ENCODE data around the gene PCMT1. TPM values are rescaled to one million over a fixed set of nuclear protein-coding genes. Genes with fewer than 3 reads are reported as not detected.
"Not testable (repeated sequence)": the region's sequence is repeated elsewhere in the genome, so short reads cannot be mapped to it uniquely, and the experiment has no call there.

PCMT1 gene
- polyA plus RNA-seq, 3 donors: 84.8 to 315 (median 262) TPM

GRCh38 chr6:149750136-149750609 lies 632 bp downstream of the PCMT1 start:
- H2AFZ ChIP-seq (ENCODE audit: insufficient read depth, low read depth, low read length, poor library complexity, severe bottlenecking): peak overlapping the region; percentile 82
- DNase-seq: peak in 2 of 3 donors; percentile 11 to 17
- H3K36me3 ChIP-seq (replicated peaks in 1 of 2; ENCODE audit: control insufficient read depth in 1 of 2, insufficient read depth in 2 of 2, low read length in 2 of 2): no peaks in the 10 kb centered on the region
- no peaks in the 10 kb centered on the region for H3K27me3 Mint-ChIP-seq (ENCODE audit: low read depth in 3 of 3)
- intact Hi-C loops (cut with micrococcal nuclease): loop anchor here (5.0 kb wide), 1 partner anchor 33 kb away; the partner anchor contains the start of gene LATS1 (in 2 of the 2)
- TF ChIP-seq CTCF (IDR thresholded peaks at IDR 0.05): no peak
- H3K4me1 Mint-ChIP-seq: peaks cover 57% of the 10 kb centered on the region
- H3K27ac Mint-ChIP-seq: peak overlapping the region; percentile 87 to 97 (median 93)
- peak overlapping the region; percentile 89 to 97 for H3K27ac ChIP-seq (ENCODE audit: low read depth in 1 of 2, low read length in 2 of 2)
- peak overlapping the region; percentile 88 to 95 (median 92) for H3K4me3 ChIP-seq (replicated peaks in 1 of 3; ENCODE audit: low read depth in 2 of 3, low read length in 3 of 3)
- H3K4me2 ChIP-seq (replicated peaks; ENCODE audit: extremely low read depth, low read length, poor library complexity, severe bottlenecking): peak overlapping the region; percentile 98
- no peaks in the 10 kb centered on the region for H3K27me3 ChIP-seq (ENCODE audit: control insufficient read depth in 2 of 2, insufficient read depth in 2 of 2, low read length in 2 of 2)
- peaks cover 60 to 75% of the 10 kb centered on the region in 2 donors for H3K4me1 ChIP-seq (ENCODE audit: control insufficient read depth in 1 of 2, insufficient read depth in 2 of 2, low read length in 2 of 2)
- WGBS (ENCODE audit: insufficient coverage): 1% methylated on average over 11 of the region's 25 CpGs
- peaks cover 33% of the 10 kb centered on the region for H4K20me1 ChIP-seq (ENCODE audit: insufficient read depth, low read length)
- H3K79me2 ChIP-seq (ENCODE audit: insufficient read depth, low read length): peaks cover 74% of the 10 kb centered on the region
- peaks cover 1 to 5% of the 10 kb centered on the region in 2 donors for H3K36me3 Mint-ChIP-seq
- peak overlapping the region; percentile 91 to 93 for H3K4me3 Mint-ChIP-seq
- H3K9ac ChIP-seq (ENCODE audit: insufficient read depth, low read length, poor library complexity, severe bottlenecking): peak overlapping the region; percentile 88
- no peaks in the 10 kb centered on the region for H3K9me3 Mint-ChIP-seq
- no peaks in the 10 kb centered on the region for H3K9me3 ChIP-seq (replicated peaks in 1 of 2; ENCODE audit: control insufficient read depth in 1 of 2, insufficient read depth in 1 of 2, low read length in 2 of 2)

- peaks cover 74% of the 10 kb centered on the region for H3K79me2 ChIP-seq (ENCODE audit: insufficient read depth, low read length)
- H3K4me3 Mint-ChIP-seq: peak overlapping the region; percentile 91 to 93
- H3K9me3 ChIP-seq (replicated peaks in 1 of 2; ENCODE audit: control insufficient read depth in 1 of 2, insufficient read depth in 1 of 2, low read length in 2 of 2): no peaks in the 10 kb centered on the region
- peaks cover 44% of the 10 kb centered on the region for H4K20me1 ChIP-seq (ENCODE audit: insufficient read depth, low read length)
- H3K36me3 ChIP-seq (replicated peaks in 1 of 2; ENCODE audit: control insufficient read depth in 1 of 2, insufficient read depth in 2 of 2, low read length in 2 of 2): no peaks in the 10 kb centered on the region
- no peak for TF ChIP-seq CTCF (IDR thresholded peaks at IDR 0.05)
- no peak for DNase-seq
- H3K9me3 Mint-ChIP-seq: no peaks in the 10 kb centered on the region
- H3K4me1 Mint-ChIP-seq: peaks cover 62% of the 10 kb centered on the region
- H3K4me1 ChIP-seq (ENCODE audit: control insufficient read depth in 1 of 2, insufficient read depth in 2 of 2, low read length in 2 of 2): peaks cover 63 to 76% of the 10 kb centered on the region in 2 donors
- H3K27ac Mint-ChIP-seq: peak overlapping the region; percentile 87 to 97 (median 93)
- H2AFZ ChIP-seq (ENCODE audit: insufficient read depth, low read depth, low read length, poor library complexity, severe bottlenecking): no peak overlapping the region
- intact Hi-C loops (cut with micrococcal nuclease): loop anchor here (5.0 kb wide), 1 partner anchor 34 kb away; the partner anchor contains the start of gene LATS1 (in 2 of the 2)
- H3K27me3 Mint-ChIP-seq (ENCODE audit: low read depth in 3 of 3): no peaks in the 10 kb centered on the region
- no peaks in the 10 kb centered on the region for H3K27me3 ChIP-seq (ENCODE audit: control insufficient read depth in 2 of 2, insufficient read depth in 2 of 2, low read length in 2 of 2)
- peak overlapping the region; percentile 88 for H3K9ac ChIP-seq (ENCODE audit: insufficient read depth, low read length, poor library complexity, severe bottlenecking)
- WGBS (ENCODE audit: insufficient coverage): 100% methylated on average over 1 of the region's 8 CpGs
- peaks cover 5 to 6% of the 10 kb centered on the region in 2 donors for H3K36me3 Mint-ChIP-seq
- peak overlapping the region in 2 of 3 experiments; percentile 88 to 92 for H3K4me3 ChIP-seq (replicated peaks in 1 of 3; ENCODE audit: low read depth in 2 of 3, low read length in 3 of 3)
- peak overlapping the region; percentile 98 for H3K4me2 ChIP-seq (replicated peaks; ENCODE audit: extremely low read depth, low read length, poor library complexity, severe bottlenecking)
- H3K27ac ChIP-seq (ENCODE audit: low read depth in 1 of 2, low read length in 2 of 2): peak overlapping the region; percentile 69 to 89
Observed at GRCh38 chr6:149751239-149751638, 1.7 kb downstream of the PCMT1 start.

GRCh38 chr6:149751920-149752319 lies 2.4 kb downstream of the PCMT1 start:
- H3K27me3 ChIP-seq (ENCODE audit: control insufficient read depth in 2 of 2, insufficient read depth in 2 of 2, low read length in 2 of 2); DNase-seq; H3K27me3 Mint-ChIP-seq (ENCODE audit: low read depth in 3 of 3); H3K9ac ChIP-seq (ENCODE audit: insufficient read depth, low read length, poor library complexity, severe bottlenecking); H3K9me3 Mint-ChIP-seq; H3K36me3 ChIP-seq (replicated peaks in 1 of 2; ENCODE audit: control insufficient read depth in 1 of 2, insufficient read depth in 2 of 2, low read length in 2 of 2); H3K9me3 ChIP-seq (replicated peaks in 1 of 2; ENCODE audit: control insufficient read depth in 1 of 2, insufficient read depth in 1 of 2, low read length in 2 of 2); H2AFZ ChIP-seq (ENCODE audit: insufficient read depth, low read depth, low read length, poor library complexity, severe bottlenecking): not testable (repeated sequence)
- Histone ChIP-seq H3K4me3 (replicated peaks in 1 of 3; ENCODE audit: low read depth in 2 of 3, low read length in 3 of 3) (peak overlapping the region in 1 of 3 experiments; percentile 88), H3K4me1 (ENCODE audit: control insufficient read depth in 1 of 2, insufficient read depth in 2 of 2, low read length in 2 of 2) (peaks cover 58 to 70% of the 10 kb centered on the region in 2 donors), H3K4me2 (replicated peaks; ENCODE audit: extremely low read depth, low read length, poor library complexity, severe bottlenecking) (peak overlapping the region; percentile 98), H4K20me1 (ENCODE audit: insufficient read depth, low read length) (peaks cover 51% of the 10 kb centered on the region), H3K79me2 (ENCODE audit: insufficient read depth, low read length) (peaks cover 75% of the 10 kb centered on the region), H3K27ac (ENCODE audit: low read depth in 1 of 2, low read length in 2 of 2) (peak overlapping the region; percentile 69 to 89)
- no CpG with 5 or more reads among the region's 5 CpGs for WGBS (ENCODE audit: insufficient coverage)
- intact Hi-C loops (cut with micrococcal nuclease): loop anchor here (5.0 kb wide), 1 partner anchor 35 kb away; the partner anchor contains the start of gene LATS1 (in 2 of the 2)
- peaks cover 58% of the 10 kb centered on the region for H3K4me1 Mint-ChIP-seq
- peaks cover 5 to 11% of the 10 kb centered on the region in 2 donors for H3K36me3 Mint-ChIP-seq
- peak overlapping the region in 1 of 2 donors; percentile 93 for H3K4me3 Mint-ChIP-seq
- H3K27ac Mint-ChIP-seq: peak overlapping the region; percentile 87 to 97 (median 94)
